CD4-positive, alpha-beta T cell treated with Interleukin-2 at 100 ng/mL for 4 hours (primary cell): ENCODE measurements around the gene PTPRN2.
"Not testable (repeated sequence)": the region's sequence is repeated elsewhere in the genome, so short reads cannot be mapped to it uniquely, and the experiment has no call there.

ENCODE experiments used
- DNase-seq: peaks from one replicate; pipeline ENCODE4 v3.0.0-alpha.2; 2020; ENCODE audit warnings: low spot score

PTPRN2 gene

GRCh38 chr7:158050441-158050977, 537.1 kb downstream of the PTPRN2 start:
- DNase-seq, result no peak

GRCh38 chr7:158049271-158049670, 538.4 kb downstream of the PTPRN2 start:
- DNase-seq, result no peak

DNA sequence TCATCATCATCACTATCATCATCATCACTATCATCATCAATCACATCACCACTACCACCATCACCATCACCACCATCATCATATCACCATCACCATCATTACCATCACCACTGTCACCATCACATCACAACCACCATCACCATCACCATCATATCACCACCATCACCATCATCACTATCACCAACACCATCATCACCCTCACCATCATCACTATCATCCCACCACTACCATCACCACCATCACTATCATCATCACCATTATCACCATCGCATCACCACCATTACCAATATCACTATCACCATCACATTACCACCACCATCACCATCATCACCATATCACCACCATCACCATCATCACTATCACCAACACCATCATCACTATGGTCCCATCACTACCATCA, 539.1 kb downstream of the PTPRN2 start:
- no peak for DNase-seq

- DNase-seq, result no peak
Measured at GRCh38 chr7:158047391-158048059, 540.1 kb downstream of the PTPRN2 start.

DNA sequence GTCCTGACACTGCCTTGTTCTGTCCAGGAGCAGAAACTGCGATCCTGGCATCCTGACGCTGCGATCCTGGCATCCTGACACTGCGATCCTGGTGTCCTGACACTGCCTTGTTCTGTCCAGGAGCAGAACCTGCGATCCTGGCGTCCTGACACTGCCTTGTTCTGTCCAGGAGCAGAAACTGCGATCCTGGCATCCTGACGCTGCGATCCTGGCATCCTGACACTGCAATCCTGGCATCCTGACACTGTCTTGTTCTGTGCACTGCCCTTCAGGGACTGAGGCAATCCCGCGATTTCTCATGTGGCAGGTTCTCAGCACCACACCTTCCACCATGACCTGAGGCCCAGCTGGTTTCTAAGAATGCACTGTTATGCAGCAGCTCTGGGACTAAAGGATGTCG, 541.4 kb downstream of the PTPRN2 start:
- DNase-seq, result not testable (repeated sequence)

- DNase-seq, result no peak
Measured at GRCh38 chr7:158044482-158044823, 543.2 kb downstream of the PTPRN2 start.

- no peak for DNase-seq
Measured at GRCh38 chr7:158043551-158044481, 543.8 kb downstream of the PTPRN2 start.

DNA sequence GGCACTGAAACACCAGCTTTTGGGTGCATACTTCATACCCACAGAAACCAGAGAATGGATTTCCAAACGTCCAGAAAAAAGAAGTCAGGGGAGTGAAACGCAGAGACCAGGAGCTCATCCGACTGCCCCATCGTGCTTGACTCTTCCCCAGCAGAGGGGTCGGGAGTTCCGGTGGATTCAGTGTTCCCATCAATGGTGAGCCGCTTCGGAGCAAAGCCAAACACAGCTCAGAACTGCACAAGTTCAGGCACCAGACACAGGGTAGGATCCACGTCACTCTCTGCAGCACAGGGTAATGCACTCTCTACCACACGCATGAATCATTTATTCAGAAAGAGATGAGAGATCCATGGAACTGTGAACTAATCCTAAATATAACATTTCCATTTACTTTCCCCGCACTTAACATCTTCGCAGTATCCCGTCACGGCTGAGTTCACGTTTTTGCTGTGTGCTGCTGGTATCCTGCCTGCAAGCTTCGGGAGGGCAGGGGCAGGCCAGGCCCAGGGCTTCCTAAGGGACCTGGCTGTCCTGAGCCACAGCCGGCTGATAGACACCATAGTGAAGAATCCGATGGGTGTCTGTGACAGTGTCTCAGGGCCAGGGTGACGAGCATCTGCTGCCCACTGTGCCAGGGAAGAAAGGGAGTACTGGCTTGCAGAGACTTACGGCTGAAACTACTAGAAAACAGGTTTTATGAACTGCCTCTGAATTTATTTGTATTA, 545.3 kb downstream of the PTPRN2 start:
- DNase-seq, result no peak

GRCh38 chr7:158040199-158040598, 547.4 kb downstream of the PTPRN2 start:
- no peak for DNase-seq

GRCh38 chr7:158039270-158039669, 548.4 kb downstream of the PTPRN2 start:
- DNase-seq, result no peak

DNA sequence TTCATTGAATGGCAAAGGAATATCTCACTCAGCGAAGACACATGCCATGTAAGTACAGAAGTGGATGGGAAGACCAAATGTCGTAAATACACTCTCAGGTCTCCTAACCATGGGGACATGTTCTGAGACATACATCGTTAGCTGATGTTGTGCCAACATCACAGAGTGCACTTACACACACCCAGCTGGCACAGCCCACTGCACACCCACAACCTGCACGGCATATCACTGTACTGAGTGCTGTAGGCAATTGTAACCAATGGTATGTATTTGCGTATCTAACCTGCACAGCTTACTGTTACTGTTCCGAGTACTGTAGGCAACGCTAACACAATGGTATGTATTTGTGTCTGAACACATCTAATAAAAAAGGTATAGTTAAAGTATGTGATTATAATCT, 550.4 kb downstream of the PTPRN2 start:
- DNase-seq, result no peak

GRCh38 chr7:158035343-158035742, 552.3 kb downstream of the PTPRN2 start:
- DNase-seq, result no peak

- DNase-seq, result no peak
Measured at GRCh38 chr7:158034571-158034970, 553.1 kb downstream of the PTPRN2 start.

- not testable (repeated sequence) for DNase-seq
Measured at GRCh38 chr7:158033925-158034324, 553.7 kb downstream of the PTPRN2 start.

DNA sequence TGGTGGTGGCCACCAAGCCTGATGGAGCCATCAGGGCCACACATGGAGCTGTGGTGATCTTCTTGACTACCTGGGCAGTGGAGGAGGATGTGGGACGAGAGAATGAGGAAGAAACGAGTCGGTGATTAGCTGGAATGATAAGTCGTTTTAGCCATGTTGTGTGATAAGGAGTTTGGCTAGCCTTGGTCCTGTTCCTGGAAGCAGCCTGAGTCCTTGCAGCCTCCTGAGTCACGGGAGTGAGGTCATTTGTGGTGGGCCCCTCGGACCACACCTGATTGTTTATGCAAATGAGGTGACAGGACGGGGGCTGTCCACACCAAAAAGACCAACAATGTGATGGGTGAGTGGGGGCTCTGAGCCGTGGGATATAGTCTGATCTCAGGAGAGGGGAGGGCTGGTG, 554.4 kb downstream of the PTPRN2 start:
- no peak for DNase-seq

DNA sequence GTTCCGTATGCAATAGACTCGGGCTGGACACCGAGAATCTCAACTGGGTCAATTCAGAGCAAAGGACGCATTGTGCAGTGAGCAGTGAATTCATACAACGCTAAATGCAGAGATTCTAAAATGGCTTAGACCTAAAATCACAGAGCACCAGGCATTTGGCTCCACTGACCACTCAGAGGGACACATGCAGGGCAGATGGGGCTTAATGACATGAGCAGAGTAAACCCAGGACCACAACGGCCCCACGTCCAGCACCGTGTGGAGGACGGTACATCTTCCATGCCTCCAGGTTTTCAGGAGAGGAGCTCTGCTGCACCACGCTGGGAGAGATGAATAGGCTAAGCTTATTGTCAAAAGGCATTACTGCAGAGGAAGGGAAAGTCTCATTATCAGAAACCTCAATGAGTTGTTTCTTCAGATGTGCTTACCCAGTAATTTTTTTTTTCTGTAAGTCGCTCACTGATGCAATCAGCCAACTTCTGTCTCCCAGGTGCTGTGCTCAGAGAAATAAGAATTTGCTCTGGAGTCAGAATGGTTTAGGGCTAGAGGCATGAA, 555.0 kb downstream of the PTPRN2 start:
- DNase-seq, result no peak

DNA sequence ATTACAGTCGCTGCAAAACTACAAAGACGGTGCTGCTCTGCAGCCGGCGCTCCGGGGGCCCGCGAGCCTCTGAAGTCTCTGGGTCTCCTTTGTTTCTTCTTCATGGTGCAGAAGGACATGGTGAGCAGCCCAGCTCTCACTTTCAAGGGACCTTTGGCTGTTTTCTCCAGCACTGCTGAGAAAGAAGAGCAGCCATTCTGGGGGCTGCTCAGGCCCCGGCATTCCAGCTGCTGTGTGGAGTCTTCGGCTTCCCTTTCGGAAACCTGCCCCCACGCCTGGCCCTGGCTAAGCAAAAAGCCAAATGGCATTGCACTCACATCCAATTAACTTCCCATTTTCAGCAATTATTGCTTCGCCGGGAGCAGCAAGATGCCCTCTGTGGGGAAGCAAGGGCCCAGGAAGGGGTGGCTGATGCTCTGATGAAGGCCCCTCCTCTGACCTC, 555.7 kb downstream of the PTPRN2 start:
- no peak for DNase-seq

GRCh38 chr7:158030566-158030965, 557.1 kb downstream of the PTPRN2 start:
- no peak for DNase-seq

DNA sequence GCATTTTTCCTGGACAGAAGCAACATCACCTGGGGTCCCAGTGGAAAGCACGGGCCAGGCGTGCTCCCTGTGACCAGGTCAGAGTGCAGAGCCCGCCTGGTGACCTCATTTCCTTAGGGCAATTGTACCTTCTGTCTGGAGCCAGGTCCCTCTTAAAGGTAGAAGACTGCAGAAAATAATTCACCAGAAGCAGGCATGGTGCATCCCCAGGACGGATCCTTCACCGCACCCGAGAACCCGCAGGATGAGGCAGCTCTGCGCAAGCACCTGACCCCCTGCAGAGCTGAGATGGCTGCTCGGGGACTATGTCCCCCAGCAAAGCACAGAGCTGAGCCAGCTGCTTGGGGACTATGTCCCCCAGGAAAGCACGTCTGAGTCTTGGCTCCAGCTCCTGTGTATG, 557.6 kb downstream of the PTPRN2 start:
- DNase-seq, result no peak

DNA sequence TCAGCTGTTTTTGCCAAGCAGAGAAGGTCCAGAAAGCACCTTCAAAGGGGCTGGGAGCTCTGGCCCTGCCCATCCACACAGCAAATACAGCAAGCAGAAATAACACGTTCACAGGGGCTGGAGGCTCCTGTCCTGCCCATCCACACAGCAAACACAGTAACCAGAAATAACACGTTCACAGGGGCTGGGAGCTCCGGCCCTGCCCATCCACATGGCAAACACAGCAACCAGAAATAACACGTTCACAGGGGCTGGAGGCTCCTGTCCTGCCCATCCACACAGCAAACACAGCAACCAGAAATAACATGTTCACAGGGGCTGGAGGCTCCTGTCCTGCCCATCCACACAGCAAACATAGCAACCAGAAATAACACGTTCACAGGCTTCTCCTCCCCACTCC, 558.1 kb downstream of the PTPRN2 start:
- no peak for DNase-seq

DNA sequence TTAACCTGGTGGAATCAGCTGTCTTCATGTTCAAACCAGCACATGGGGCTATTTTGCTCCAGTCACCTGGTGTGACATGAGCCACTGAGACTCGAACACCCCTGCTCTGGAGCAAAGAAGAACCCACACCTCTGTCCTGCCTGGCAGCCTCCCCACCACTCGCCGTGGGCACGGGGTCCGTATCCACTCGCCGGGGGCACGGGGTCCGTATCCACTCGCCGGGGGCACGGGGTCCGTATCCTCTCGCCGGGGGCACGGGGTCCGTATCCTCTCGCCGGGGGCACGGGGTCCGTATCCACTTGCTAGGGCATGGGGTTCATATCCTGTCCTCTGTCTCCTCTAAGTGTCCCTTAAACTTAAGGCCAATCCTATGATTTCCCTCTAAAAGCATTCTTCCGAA, 558.7 kb downstream of the PTPRN2 start:
- no peak for DNase-seq

DNA sequence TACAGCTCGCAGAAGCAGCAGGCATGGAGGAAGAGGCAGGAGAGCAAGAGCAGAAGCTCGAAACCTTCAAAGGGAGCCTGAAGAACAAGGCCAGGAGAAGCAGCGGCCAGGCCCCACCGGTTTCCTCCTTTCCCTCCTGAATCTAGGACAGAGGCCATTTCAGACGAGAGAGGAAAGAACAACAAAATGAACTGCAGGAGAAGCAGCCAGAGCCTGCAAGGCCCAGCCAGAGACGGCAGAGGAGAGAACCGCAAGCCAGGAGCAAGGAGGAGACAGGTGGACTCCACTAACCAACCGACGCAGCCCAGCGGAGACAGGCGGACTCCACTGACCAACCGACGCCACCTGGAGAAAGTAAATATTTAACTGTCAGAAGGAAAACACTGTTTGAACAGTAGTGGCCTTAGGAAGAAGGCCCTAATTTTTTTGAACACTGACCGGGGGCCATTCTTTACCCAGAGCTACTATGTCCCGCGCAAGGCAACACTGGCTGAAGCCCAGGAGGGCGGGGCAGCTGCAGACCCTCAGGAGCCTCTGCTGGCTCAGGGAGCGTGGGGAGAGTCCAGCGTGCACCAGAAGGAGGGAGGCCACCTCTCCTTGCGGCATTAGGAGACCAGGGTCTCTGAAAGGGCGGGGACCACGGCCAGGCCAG, 559.2 kb downstream of the PTPRN2 start:
- DNase-seq, result no peak
